ENCODE measurements around the gene LUZP1. TPM values are rescaled to one million over a fixed set of nuclear protein-coding genes. Genes with fewer than 3 reads are reported as not detected.

Gene LUZP1
- total RNA-seq, 4 donors from 2014 or later: 21.4 to 28.2 (median 25.0) TPM

Small RNAs within 50 kb of the gene (microRNA-seq; reads per million reads assigned to microRNA genes)
- 1.1 reads per million for gene MIR3115
- not detected for gene MIR4419A

Small RNAs within 50 kb of the gene (small RNA-seq; reads per million reads assigned to genes)
- gene MIR3115 (not detected), gene MIR4419A (not detected), gene RNU6-135P (not detected), gene RNU6-514P (not detected)

Other genes with a start within 250 kb of the LUZP1 start
- not detected for gene LACTBL1, start 196.0 kb downstream of the LUZP1 start, total RNA-seq
- gene TEX46, start 153.0 kb downstream of the LUZP1 start, total RNA-seq: not detected
- 10 to 100 TPM; 56.2 to 70.0 (median 65.2) TPM for gene KDM1A, start 149.4 kb downstream of the LUZP1 start, total RNA-seq
- not detected for gene HTR1D, start 48.6 kb upstream of the LUZP1 start, total RNA-seq
- 100 to 1,000 TPM in 2 of 4 donors, 10 to 100 TPM in 2; 82.8 to 107 (median 99.4) TPM for gene HNRNPR, start 175.4 kb upstream of the LUZP1 start, total RNA-seq
- 10 to 100 TPM; 22.0 to 44.0 (median 31.1) TPM for gene ZNF436, start 201.0 kb upstream of the LUZP1 start, total RNA-seq